NCI-H510A (cell line): ENCODE results near the gene GBGT1.

Experiments
- DNase-seq: peaks from one replicate; lab custom pipeline; 2025; lab: John Stamatoyannopoulos, UW

GBGT1 gene

GRCh38 chr9:133162861-133163503 lies 732 bp downstream of the GBGT1 start:
- no peak for DNase-seq

GRCh38 chr9:133161547-133161950 lies 2.2 kb downstream of the GBGT1 start:
- DNase-seq = no peak

GRCh38 chr9:133160742-133161546 lies 2.8 kb downstream of the GBGT1 start:
- DNase-seq = peak; percentile 23

- no peak for DNase-seq
Measured at GRCh38 chr9:133158695-133159094, 5.0 kb downstream of the GBGT1 start.

- no peak for DNase-seq
Measured at GRCh38 chr9:133155156-133155555, 8.6 kb downstream of the GBGT1 start.

- no peak for DNase-seq
Measured at GRCh38 chr9:133154097-133154989, 9.4 kb downstream of the GBGT1 start.

- DNase-seq = no peak
Measured at GRCh38 chr9:133153227-133154096, 10.3 kb downstream of the GBGT1 start.

GRCh38 chr9:133151601-133152525 lies 11.9 kb downstream of the GBGT1 start:
- DNase-seq = no peak

GRCh38 chr9:133151041-133151440 lies 12.7 kb downstream of the GBGT1 start:
- DNase-seq = no peak

GRCh38 chr9:133149130-133150015 lies 14.3 kb downstream of the GBGT1 start:
- DNase-seq = peak; percentile 92

- no peak for DNase-seq
Measured at GRCh38 chr9:133148199-133149129, 15.2 kb downstream of the GBGT1 start.

GRCh38 chr9:133147412-133148198 lies 16.1 kb downstream of the GBGT1 start:
- DNase-seq = peak; percentile 50

GRCh38 chr9:133146746-133147411 lies 16.8 kb downstream of the GBGT1 start:
- no peak for DNase-seq

- no peak for DNase-seq
Measured at GRCh38 chr9:133144904-133145851, 18.5 kb downstream of the GBGT1 start.

GRCh38 chr9:133144142-133144903 lies 19.4 kb downstream of the GBGT1 start:
- peak; percentile 87 for DNase-seq
